Measurements from ENCODE around the gene IFT88. TPM values are rescaled to one million over a fixed set of nuclear protein-coding genes. Genes with fewer than 3 reads are reported as not detected.

IFT88 gene
- total RNA-seq, 1 donor from 2014 or later, result 8.7 TPM

GRCh38 chr13:20696073-20696472 lies 129.1 kb downstream of the IFT88 start:
- DNase-seq, result no peak
- H3K36me3 Mint-ChIP-seq (ENCODE audit: unreplicated experiment), result no peaks in the 10 kb centered on the region
- H3K4me1 Mint-ChIP-seq (ENCODE audit: low read depth, unreplicated experiment), result no peaks in the 10 kb centered on the region
- no peaks in the 10 kb centered on the region for H3K9me3 Mint-ChIP-seq (ENCODE audit: unreplicated experiment)
- no peak overlapping the region for H3K4me3 Mint-ChIP-seq (ENCODE audit: unreplicated experiment)
- TF ChIP-seq CTCF (IDR thresholded peaks at IDR 0.05; ENCODE audit: partially characterized antibody, unreplicated experiment), result no peak
- H3K27ac Mint-ChIP-seq (ENCODE audit: unreplicated experiment), result no peak overlapping the region
- peaks cover 1% of the 10 kb centered on the region for H3K27me3 Mint-ChIP-seq (ENCODE audit: unreplicated experiment)

GRCh38 chr13:20699715-20700114 lies 132.8 kb downstream of the IFT88 start:
- peaks cover 5% of the 10 kb centered on the region for H3K9me3 Mint-ChIP-seq (ENCODE audit: unreplicated experiment)
- DNase-seq, result no peak
- no peak for TF ChIP-seq CTCF (IDR thresholded peaks at IDR 0.05; ENCODE audit: partially characterized antibody, unreplicated experiment)
- no peaks in the 10 kb centered on the region for H3K4me1 Mint-ChIP-seq (ENCODE audit: low read depth, unreplicated experiment)
- no peak overlapping the region for H3K4me3 Mint-ChIP-seq (ENCODE audit: unreplicated experiment)
- no peaks in the 10 kb centered on the region for H3K36me3 Mint-ChIP-seq (ENCODE audit: unreplicated experiment)
- no peak overlapping the region for H3K27ac Mint-ChIP-seq (ENCODE audit: unreplicated experiment)
- H3K27me3 Mint-ChIP-seq (ENCODE audit: unreplicated experiment), result peaks cover 6% of the 10 kb centered on the region

GRCh38 chr13:20700288-20700687 lies 133.3 kb downstream of the IFT88 start:
- H3K4me1 Mint-ChIP-seq (ENCODE audit: low read depth, unreplicated experiment), result no peaks in the 10 kb centered on the region
- H3K4me3 Mint-ChIP-seq (ENCODE audit: unreplicated experiment), result no peak overlapping the region
- H3K27ac Mint-ChIP-seq (ENCODE audit: unreplicated experiment), result no peak overlapping the region
- H3K27me3 Mint-ChIP-seq (ENCODE audit: unreplicated experiment), result peaks cover 9% of the 10 kb centered on the region
- DNase-seq, result no peak
- H3K9me3 Mint-ChIP-seq (ENCODE audit: unreplicated experiment), result peaks cover 7% of the 10 kb centered on the region
- H3K36me3 Mint-ChIP-seq (ENCODE audit: unreplicated experiment), result no peaks in the 10 kb centered on the region
- no peak for TF ChIP-seq CTCF (IDR thresholded peaks at IDR 0.05; ENCODE audit: partially characterized antibody, unreplicated experiment)

GRCh38 chr13:20701461-20701860 lies 134.5 kb downstream of the IFT88 start:
- Mint-ChIP-seq H3K27ac (ENCODE audit: unreplicated experiment) (no peak overlapping the region), H3K4me1 (ENCODE audit: low read depth, unreplicated experiment) (no peaks in the 10 kb centered on the region), H3K9me3 (ENCODE audit: unreplicated experiment) (peaks cover 12% of the 10 kb centered on the region), H3K27me3 (ENCODE audit: unreplicated experiment) (peaks cover 8% of the 10 kb centered on the region), H3K4me3 (ENCODE audit: unreplicated experiment) (no peak overlapping the region), H3K36me3 (ENCODE audit: unreplicated experiment) (no peaks in the 10 kb centered on the region)
- TF ChIP-seq CTCF (IDR thresholded peaks at IDR 0.05; ENCODE audit: partially characterized antibody, unreplicated experiment), result no peak
- DNase-seq, result no peak

GRCh38 chr13:20702530-20702914 lies 135.6 kb downstream of the IFT88 start:
- H3K27ac Mint-ChIP-seq (ENCODE audit: unreplicated experiment), result peak overlapping the region; percentile 77
- DNase-seq, result no peak
- TF ChIP-seq CTCF (IDR thresholded peaks at IDR 0.05; ENCODE audit: partially characterized antibody, unreplicated experiment), result no peak
- no peaks in the 10 kb centered on the region for H3K36me3 Mint-ChIP-seq (ENCODE audit: unreplicated experiment)
- H3K9me3 Mint-ChIP-seq (ENCODE audit: unreplicated experiment), result peaks cover 12% of the 10 kb centered on the region
- peak overlapping the region; percentile 89 for H3K4me3 Mint-ChIP-seq (ENCODE audit: unreplicated experiment)
- H3K27me3 Mint-ChIP-seq (ENCODE audit: unreplicated experiment), result peaks cover 8% of the 10 kb centered on the region
- H3K4me1 Mint-ChIP-seq (ENCODE audit: low read depth, unreplicated experiment), result no peaks in the 10 kb centered on the region

Measured in glutamatergic neuron (in vitro differentiated cells).